Epithelial cell of esophagus (primary cell): ENCODE measurements around the gene ANKRD27.

ENCODE experiments used
- DNase-seq: peaks from one replicate; pipeline ENCODE4 v3.0.0; 2010; ENCODE audit warnings: low read depth
- H3K4me3 ChIP-seq: 2 replicates; pipeline ENCODE4 v1.5.1; 2011; ENCODE audit warnings: mild to moderate bottlenecking, low read length, control low read depth
- TF ChIP-seq, protein P1 (sequence below): IDR thresholded peaks from 2 replicates; pipeline ENCODE4 v1.5.1; 2011; ENCODE audit warnings: low read depth, mild to moderate bottlenecking, low read length, control low read depth, inconsistent platforms; ENCODE audit not compliant: insufficient read depth; ENCODE audit errors: missing control alignments

ANKRD27 gene

DNA sequence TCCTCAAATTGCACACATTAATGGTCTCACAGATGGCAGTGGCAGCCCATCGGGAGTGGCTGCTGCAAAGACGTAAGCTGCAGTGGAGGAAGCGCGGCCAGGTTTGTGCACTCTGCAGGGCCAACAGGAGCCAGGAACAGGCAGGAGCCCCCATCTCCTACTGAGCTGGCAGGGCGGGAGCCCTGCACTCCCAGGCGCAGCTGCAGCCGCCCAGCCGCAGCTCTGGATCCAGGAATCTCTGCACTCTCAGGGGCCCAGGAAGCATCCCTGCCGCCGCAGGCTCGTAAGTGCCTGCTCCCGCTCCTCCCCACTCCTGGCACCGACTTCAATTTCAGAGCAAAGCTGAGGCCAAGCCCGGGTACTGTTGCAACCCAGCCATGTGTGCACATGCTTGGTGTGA, 37.5 kb downstream of the ANKRD27 start:
- no peak overlapping the region for H3K4me3 ChIP-seq
- TF ChIP-seq, protein P1, sequence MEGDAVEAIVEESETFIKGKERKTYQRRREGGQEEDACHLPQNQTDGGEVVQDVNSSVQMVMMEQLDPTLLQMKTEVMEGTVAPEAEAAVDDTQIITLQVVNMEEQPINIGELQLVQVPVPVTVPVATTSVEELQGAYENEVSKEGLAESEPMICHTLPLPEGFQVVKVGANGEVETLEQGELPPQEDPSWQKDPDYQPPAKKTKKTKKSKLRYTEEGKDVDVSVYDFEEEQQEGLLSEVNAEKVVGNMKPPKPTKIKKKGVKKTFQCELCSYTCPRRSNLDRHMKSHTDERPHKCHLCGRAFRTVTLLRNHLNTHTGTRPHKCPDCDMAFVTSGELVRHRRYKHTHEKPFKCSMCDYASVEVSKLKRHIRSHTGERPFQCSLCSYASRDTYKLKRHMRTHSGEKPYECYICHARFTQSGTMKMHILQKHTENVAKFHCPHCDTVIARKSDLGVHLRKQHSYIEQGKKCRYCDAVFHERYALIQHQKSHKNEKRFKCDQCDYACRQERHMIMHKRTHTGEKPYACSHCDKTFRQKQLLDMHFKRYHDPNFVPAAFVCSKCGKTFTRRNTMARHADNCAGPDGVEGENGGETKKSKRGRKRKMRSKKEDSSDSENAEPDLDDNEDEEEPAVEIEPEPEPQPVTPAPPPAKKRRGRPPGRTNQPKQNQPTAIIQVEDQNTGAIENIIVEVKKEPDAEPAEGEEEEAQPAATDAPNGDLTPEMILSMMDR, result no peak
- DNase-seq, result no peak

DNA sequence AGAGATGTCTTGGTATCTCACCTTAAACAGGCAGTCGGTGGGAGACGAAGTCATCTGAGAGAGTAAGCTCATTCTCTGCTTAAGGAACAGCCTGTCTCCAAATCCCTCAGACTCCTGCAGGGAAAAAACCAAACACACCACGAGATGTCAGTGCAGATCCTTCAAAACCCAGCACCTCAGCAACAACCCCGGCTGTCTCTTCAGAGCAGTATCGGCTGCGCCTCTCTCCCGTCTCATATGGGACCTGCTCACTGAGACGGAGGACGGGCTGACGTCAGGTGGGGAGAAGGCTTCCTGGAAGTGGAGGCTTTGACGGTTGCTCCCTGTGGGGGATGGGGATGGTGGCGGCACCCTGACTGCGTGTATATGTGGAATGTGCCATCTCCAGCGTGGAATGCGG, 43.6 kb downstream of the ANKRD27 start:
- TF ChIP-seq, protein P1, result no peak
- no peak for DNase-seq
- no peak overlapping the region for H3K4me3 ChIP-seq

DNA sequence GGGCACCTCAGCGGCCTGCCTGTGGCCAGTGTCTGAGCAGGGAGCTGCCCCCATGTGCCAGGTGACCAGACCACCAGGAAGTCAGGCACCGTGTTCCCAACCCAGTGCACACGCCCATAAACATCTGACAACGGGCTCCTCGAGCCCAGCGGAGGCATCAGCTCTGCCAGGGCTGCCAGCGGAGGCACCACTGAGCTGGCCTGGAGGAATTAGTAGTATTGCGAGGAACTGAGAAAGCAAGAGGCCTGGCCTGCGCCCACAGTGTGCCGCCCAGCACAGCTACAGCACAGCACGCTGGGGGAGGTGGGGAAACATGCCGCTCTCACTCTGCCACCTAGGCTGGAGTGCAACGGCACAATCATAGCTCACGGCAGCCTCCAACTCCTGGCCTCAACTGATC, 44.6 kb downstream of the ANKRD27 start:
- TF ChIP-seq, protein P1, result no peak
- DNase-seq, result no peak
- H3K4me3 ChIP-seq, result no peak overlapping the region

DNA sequence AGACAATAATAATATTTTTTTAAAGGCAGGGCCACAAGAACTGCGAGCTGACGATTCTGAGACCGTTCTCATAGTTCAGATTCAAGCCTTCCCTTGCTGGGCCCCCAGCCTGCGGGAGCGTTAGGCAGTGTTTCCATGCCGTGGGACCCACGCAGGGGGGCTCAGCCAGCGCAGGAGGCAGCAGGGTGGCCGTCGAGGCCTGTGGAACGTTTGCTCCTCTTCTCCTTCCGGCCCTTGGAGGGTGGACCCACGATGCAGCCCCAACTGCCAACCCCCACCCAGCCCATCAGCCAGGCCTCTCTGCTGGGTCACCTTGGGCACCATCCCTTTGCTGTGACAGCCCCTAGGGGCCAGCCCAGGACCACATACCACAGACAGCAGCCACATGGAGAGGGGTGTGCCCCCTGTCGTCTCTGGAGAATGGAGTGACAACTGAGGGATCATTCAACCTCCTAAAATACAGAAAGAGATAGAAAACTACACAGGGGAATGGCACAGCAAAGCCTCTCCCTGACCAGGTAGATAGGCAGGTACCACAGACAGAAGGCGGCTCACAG, 47.2 kb downstream of the ANKRD27 start:
- H3K4me3 ChIP-seq, result no peak overlapping the region
- TF ChIP-seq, protein P1, result no peak

DNA sequence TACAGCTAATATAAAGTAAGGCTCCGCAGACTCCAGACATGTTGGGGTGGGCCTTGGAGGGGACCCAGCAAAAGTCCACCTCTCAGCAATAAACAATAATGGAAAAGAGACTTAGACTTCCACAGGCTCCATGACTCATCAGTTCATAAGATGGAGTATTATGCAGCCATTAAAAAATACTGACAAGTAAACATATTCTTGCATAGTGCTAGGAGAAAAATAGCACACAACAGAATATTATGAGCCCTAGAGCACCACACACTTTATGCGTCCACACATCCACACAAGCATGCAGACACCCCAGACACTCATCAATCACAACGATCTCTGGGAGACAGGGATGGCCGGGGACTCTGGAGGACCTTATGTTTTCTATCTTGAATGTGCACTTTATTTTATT, 48.0 kb downstream of the ANKRD27 start:
- no peak overlapping the region for H3K4me3 ChIP-seq
- DNase-seq, result no peak
- TF ChIP-seq, protein P1, result no peak

More for the DNA sequence above, 47.2 kb downstream of the ANKRD27 start:
- no peak for DNase-seq

DNA sequence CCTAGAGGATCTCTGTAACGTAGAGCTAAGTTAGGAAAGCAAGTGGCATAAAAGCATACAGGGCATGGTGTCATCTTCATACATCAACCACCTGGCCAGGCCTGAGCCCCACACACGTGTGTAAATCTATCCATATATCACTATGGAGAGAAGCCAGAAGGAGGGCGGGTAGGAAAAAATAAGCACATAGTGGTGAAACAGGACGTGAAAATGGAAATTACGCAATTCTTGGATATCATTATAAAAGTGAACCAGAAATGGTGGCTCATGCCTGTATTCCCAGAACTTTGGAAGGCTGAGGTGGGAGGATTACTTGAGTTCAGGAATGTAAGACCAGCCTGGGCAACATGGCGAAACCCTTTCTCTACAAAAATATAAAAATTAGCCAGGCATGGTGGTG, 50.6 kb downstream of the ANKRD27 start:
- H3K4me3 ChIP-seq, result no peak overlapping the region
- DNase-seq, result no peak
- TF ChIP-seq, protein P1, result no peak

DNA sequence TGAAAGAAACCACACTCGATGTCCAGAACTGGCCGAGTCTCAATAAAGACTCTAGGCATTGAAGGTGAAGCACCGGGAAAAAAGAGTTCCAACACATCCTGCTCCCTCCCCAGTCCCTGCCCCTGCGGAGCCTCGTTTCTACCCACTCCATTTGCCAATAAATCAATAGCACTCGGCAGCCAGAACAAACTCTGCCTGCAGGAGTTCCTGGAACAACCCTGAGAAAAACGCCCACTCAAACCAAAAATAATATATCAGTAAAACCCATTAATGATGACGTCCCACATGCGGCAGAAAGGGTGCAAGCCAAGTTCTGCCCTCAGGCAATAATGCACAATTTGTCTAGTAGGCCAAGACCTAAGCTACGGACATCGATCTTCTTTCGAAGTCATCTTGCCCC, 53.0 kb downstream of the ANKRD27 start:
- DNase-seq, result no peak

More for the DNA sequence above, 53.0 kb downstream of the ANKRD27 start:
- H3K4me3 ChIP-seq, result no peak overlapping the region
- TF ChIP-seq, protein P1, result no peak
